Effector memory CD4-positive, alpha-beta T cell (primary cell): Measurements from ENCODE around the gene MRI1.
A peak's percentile ranks its signal among the peaks of the same experiment; 100 is the strongest.
"Not testable (repeated sequence)": the region's sequence is repeated elsewhere in the genome, so short reads cannot be mapped to it uniquely, and the experiment has no call there.

ENCODE experiments used
- DNase-seq, 3 donors: peaks; one replicate each; pipeline ENCODE4 v3.0.0-alpha.2; 2020
- H3K27ac ChIP-seq: 2 replicates; pipeline ENCODE4 v1.7.0; 2013; ENCODE audit warnings: mild to moderate bottlenecking, low read length, moderate library complexity; ENCODE audit not compliant: insufficient read depth, poor library complexity, severe bottlenecking
- H3K27me3 ChIP-seq: replicated peaks from 2 replicates; pipeline ENCODE4 v1.7.0; 2013; ENCODE audit warnings: mild to moderate bottlenecking, low read length; ENCODE audit not compliant: insufficient read depth, control insufficient read depth, poor library complexity, severe bottlenecking
- H3K36me3 ChIP-seq: 2 replicates; pipeline ENCODE4 v1.7.0; 2013; ENCODE audit warnings: mild to moderate bottlenecking, low read length, moderate library complexity; ENCODE audit not compliant: control insufficient read depth, insufficient read depth
- H3K4me1 ChIP-seq: 2 replicates; pipeline ENCODE4 v1.7.0; 2013; ENCODE audit warnings: low read length, mild to moderate bottlenecking; ENCODE audit not compliant: control insufficient read depth, insufficient read depth, poor library complexity, severe bottlenecking
- H3K4me3 ChIP-seq: 2 replicates; pipeline ENCODE4 v1.7.0; 2013; ENCODE audit warnings: low read length, low read depth, mild to moderate bottlenecking; ENCODE audit not compliant: insufficient read depth, poor library complexity, severe bottlenecking
- H3K9me3 ChIP-seq: 2 replicates; pipeline ENCODE4 v1.7.0; 2013; ENCODE audit warnings: mild to moderate bottlenecking, low read length, moderate library complexity; ENCODE audit not compliant: control insufficient read depth

MRI1 gene

GRCh38 chr19:13734751-13735150 is 29.6 kb upstream of the MRI1 start:
- DNase-seq: no peak

GRCh38 chr19:13738073-13738472 is 26.2 kb upstream of the MRI1 start:
- H3K4me1 ChIP-seq: no peaks in the 10 kb centered on the region
- no peaks in the 10 kb centered on the region for H3K9me3 ChIP-seq
- no peaks in the 10 kb centered on the region for H3K36me3 ChIP-seq
- H3K27me3 ChIP-seq: no peaks in the 10 kb centered on the region
- no peak overlapping the region for H3K4me3 ChIP-seq
- no peak for DNase-seq
- no peak overlapping the region for H3K27ac ChIP-seq

More at GRCh38 chr19:13734751-13735150, 29.6 kb upstream of the MRI1 start:
- no peaks in the 10 kb centered on the region for H3K27me3 ChIP-seq
- H3K27ac ChIP-seq: no peak overlapping the region
- H3K4me1 ChIP-seq: peaks cover 11% of the 10 kb centered on the region
- no peaks in the 10 kb centered on the region for H3K9me3 ChIP-seq
- no peak overlapping the region for H3K4me3 ChIP-seq
- H3K36me3 ChIP-seq: no peaks in the 10 kb centered on the region

DNA sequence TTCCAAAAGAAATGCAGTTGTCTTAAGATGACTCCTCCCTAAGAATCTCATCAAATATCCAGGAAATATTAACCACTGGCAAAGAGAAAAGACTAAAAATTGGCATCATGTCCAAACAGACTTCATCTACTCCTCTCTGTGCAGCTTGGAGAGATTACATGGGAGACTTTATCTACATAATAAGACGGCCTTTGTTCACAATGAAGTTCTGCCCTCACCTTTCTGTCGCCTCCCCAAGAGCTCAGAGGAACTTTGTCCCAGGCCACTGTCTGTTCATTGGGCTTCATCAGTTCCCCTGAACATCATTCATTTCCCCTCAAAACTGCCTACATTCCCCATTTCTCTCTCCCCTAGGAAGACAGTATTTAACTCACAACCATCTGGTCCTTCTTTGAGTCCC is 22.4 kb upstream of the MRI1 start:
- Histone ChIP-seq H3K4me1 (no peaks in the 10 kb centered on the region), H3K36me3 (no peaks in the 10 kb centered on the region), H3K9me3 (no peaks in the 10 kb centered on the region), H3K27ac (no peak overlapping the region), H3K27me3 (no peaks in the 10 kb centered on the region), H3K4me3 (no peak overlapping the region)
- no peak for DNase-seq

DNA sequence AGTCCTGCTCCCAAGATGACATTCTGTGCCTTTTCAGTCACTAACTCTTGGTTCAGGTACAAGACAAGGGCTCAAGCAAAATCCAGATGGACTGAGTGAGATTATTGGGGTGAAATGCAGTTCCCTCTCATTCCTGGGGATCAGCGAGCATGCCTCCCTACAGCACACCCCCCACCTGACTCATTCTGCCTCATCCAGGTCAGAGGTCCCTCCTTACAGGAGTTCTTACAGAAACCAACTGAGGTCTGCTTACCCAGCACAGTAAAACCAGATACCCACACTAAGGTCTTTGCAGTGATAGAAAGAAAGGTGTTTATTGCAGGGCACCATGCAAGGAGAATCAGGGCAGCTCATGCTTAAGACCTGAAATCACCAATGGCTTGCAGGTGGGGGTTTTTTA is 21.6 kb upstream of the MRI1 start:
- Histone ChIP-seq H3K4me1 (no peaks in the 10 kb centered on the region), H3K36me3 (no peaks in the 10 kb centered on the region), H3K4me3 (no peak overlapping the region), H3K9me3 (no peaks in the 10 kb centered on the region), H3K27me3 (no peaks in the 10 kb centered on the region), H3K27ac (no peak overlapping the region)
- DNase-seq: no peak

DNA sequence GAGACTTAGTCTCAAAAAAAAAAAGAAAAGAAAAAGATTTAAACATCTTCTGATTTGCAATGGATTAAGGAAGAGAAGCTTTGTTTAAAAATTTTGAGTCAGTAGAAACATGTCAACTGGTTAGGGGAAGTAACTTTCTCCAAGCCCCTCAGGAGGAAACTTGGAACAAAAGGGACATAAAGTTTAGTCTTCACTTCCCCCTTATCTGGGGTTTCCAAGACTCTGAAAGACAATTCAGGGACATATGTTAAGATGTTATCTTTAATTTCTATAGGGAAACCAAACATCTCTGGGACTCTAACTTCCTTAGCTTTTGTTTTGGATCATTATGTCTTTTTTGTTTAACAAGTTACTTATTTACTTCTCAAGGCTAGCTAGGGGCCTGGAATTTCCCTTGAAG is 20.1 kb upstream of the MRI1 start:
- Histone ChIP-seq H3K9me3 (no peaks in the 10 kb centered on the region), H3K27ac (no peak overlapping the region), H3K36me3 (no peaks in the 10 kb centered on the region), H3K27me3 (no peaks in the 10 kb centered on the region), H3K4me3 (no peak overlapping the region), H3K4me1 (peaks cover 8% of the 10 kb centered on the region)
- DNase-seq: no peak

GRCh38 chr19:13747098-13747453 is 17.2 kb upstream of the MRI1 start:
- DNase-seq: no peak
- Histone ChIP-seq H3K27me3 (no peaks in the 10 kb centered on the region), H3K9me3 (no peaks in the 10 kb centered on the region), H3K27ac (peak overlapping the region; percentile 87), H3K4me3 (peak overlapping the region; percentile 81), H3K36me3 (no peaks in the 10 kb centered on the region), H3K4me1 (peaks cover 8% of the 10 kb centered on the region)

- Histone ChIP-seq H3K27me3 (no peaks in the 10 kb centered on the region), H3K4me3 (peak overlapping the region; percentile 81), H3K36me3 (peaks cover 5% of the 10 kb centered on the region), H3K4me1 (peaks cover 8% of the 10 kb centered on the region), H3K27ac (peak overlapping the region; percentile 87), H3K9me3 (no peaks in the 10 kb centered on the region)
- DNase-seq: no peak
Observed at GRCh38 chr19:13748169-13748828, 16.0 kb upstream of the MRI1 start.

- Histone ChIP-seq H3K4me3 (no peak overlapping the region), H3K27ac (no peak overlapping the region), H3K4me1 (peaks cover 8% of the 10 kb centered on the region), H3K9me3 (no peaks in the 10 kb centered on the region), H3K27me3 (no peaks in the 10 kb centered on the region), H3K36me3 (peaks cover 21% of the 10 kb centered on the region)
- no peak for DNase-seq
Observed at GRCh38 chr19:13751436-13751835, 12.9 kb upstream of the MRI1 start.

DNA sequence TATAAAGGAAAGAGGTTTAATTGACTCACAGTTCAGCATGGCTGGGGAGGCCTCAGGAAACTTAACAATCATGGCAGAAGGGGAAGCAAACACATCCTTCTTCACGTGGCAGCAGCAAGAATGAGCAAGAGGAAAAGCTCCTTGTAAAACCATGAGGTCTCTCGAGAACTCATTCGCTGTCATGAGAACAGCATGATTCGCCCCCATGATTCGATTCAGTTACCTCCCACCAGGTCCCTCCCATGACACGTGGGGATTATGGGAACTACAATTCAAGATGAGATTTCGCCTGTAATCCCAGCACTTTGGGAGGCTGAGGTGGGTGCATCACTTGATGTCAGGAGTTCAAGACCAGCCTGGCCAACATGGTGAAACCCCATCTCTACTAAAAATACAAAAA is 10.7 kb upstream of the MRI1 start:
- H3K36me3 ChIP-seq: peaks cover 39% of the 10 kb centered on the region
- H3K4me1 ChIP-seq, DNase-seq, H3K4me3 ChIP-seq, H3K9me3 ChIP-seq, H3K27me3 ChIP-seq, H3K27ac ChIP-seq: not testable (repeated sequence)

DNA sequence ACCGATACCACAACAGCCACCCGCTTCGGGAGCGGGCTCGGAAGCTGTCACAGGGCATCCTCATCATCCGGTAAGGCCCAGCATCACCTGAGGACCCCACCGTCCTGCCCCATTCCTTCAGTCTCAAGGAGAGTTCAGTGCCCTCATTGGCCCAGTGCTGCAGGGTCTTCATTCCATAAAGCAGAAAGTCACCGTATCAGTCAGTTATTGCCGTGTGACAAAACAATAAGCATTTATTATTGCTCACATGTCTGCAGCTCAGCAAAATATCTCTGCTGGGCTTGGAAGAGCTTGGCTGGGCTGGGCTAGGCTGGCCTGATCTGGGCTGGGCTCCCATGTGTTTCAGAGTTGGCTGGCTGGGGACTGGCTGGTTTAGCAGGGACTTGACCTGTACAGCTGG is 8.1 kb upstream of the MRI1 start:
- peaks cover 53% of the 10 kb centered on the region for H3K36me3 ChIP-seq
- H3K9me3 ChIP-seq: no peaks in the 10 kb centered on the region
- H3K27me3 ChIP-seq: no peaks in the 10 kb centered on the region
- DNase-seq: no peak
- no peak overlapping the region for H3K4me3 ChIP-seq
- no peaks in the 10 kb centered on the region for H3K4me1 ChIP-seq
- H3K27ac ChIP-seq: no peak overlapping the region
